Right forelimb (tissue), 1 donor: Measurements from ENCODE around the gene ATP11C.
A peak's percentile ranks its signal among the peaks of the same experiment; 100 is the strongest.
"Not testable (repeated sequence)": the region's sequence is repeated elsewhere in the genome, so short reads cannot be mapped to it uniquely, and the experiment has no call there.

Source experiments
- DNase-seq: peaks from one replicate; pipeline ENCODE4 v3.0.0-alpha.2; 2018

The ATP11C gene

DNA sequence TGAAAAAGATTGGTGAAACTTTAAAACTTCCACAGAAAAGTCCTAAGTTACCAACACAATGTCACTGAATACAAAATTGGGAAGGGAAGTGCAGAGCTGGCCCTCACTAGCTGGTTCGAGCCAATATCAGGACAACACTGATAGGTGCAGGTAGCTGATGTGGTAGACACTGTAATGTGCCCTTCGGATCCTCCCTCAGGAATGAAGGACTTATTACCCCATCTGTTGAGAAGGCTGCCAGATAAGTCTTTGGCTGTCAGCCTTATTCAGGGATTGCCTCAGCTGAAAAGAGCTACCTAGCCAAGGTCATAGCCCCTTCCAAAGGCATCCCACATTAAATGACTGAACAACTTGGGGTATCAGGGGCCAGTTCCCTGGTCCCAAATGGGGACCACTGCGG, 230.2 kb downstream of the ATP11C start:
- DNase-seq = no peak

DNA sequence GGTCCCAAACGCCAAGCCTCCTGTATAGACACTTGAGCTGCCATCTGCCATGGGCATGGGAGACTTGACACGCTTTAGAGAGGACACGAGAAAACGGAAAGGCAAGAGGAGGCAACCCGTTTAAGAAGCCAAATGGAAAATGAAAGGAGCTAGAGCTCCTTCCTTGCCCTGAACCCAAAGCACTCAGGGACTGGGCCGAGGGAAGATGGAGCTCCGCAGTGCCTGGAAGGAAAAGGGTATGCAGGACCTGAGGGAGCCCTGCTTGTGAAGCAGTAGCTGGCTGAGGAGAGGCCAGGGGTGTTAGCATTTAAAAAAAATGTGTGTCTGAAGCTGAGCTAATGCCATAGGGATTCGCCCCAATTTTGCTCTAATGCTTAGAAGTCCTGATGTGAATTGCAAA, 239.9 kb downstream of the ATP11C start:
- DNase-seq = no peak

DNA sequence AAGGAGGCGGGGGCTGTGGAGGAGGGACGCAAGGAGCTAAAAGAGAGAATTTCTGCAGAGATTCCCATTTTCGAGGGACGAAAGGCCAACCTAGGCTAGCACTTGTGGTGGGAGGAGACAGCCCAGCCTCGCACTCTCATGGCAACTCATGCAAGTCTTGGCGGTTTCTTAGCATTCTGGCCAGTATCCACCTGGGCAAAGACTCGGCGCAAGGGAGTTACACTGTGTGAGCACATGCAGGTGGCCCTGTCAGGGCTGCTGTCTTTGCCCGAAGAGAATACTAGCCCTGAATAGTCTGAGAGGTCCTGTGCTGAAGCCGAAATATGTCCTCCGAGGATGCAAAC, 240.4 kb downstream of the ATP11C start:
- DNase-seq = no peak

DNA sequence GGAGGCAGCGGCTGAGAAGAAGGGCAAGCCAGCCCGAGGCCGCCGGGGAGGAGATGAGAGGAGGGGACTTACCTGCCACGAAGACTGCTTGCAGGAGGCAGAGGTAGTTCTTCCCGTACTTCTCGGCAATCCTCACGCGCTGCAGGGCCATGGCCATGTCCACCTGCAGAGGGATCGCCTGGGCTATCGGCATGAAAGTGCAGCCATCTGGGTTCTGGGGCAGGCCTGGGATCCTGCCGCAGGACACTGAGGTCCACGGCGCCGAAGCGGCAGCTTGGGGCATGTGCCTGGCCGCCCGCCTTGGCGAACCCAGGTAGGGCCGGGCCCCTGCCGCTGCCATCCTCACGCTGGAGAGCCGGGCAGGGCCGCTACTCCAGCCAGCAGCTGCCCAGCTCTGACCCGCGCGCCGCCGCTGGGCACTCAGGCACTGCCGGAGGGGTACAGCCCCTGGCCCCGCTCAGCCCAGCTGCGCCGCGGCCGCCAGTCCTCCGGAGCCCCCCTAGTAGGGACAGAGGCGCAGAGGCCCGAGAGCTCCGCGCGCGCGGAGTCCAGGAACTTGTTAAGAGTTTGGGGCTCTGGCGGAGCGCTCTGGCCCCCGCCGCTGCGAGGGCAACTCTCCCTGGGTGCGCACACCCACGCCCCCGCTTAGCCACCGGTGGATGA, 240.9 kb downstream of the ATP11C start:
- DNase-seq = no peak

DNA sequence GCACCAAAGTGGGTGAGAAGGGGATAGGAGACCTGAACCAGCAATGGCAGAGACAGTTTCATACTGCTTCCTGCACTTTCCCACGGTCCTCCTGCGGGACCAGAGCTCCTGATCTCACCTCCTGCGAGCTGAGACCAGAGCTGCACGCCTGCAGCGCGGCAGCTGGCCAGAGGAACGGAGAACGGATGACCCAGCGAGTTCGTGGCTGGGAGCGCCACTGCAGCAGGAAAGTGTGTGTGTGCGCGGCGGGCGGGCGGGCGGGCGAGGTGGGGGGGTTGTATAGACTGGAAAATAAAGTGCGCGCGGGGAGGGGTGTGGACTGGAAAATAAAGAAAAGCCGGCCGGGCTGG, 241.4 kb downstream of the ATP11C start:
- peak; percentile 43 for DNase-seq

DNA sequence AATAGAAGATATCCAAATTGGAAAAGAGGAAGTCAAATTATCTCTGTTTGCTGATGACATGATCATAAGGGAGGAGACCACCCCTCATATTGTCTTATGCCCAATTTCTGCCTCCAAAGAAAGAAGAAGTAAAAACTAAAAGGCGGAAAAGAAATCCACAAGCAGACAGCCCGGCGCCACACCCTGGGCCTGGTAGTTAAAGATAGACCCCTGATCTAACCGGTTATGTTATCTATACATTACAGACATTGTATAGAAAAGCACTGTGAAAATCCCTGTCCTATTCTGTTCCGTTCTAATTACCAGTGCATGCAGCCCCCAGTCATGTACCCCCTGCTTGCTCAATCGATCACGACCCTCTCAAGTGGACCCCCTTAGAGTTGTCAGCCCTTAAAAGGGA, 247.7 kb downstream of the ATP11C start:
- not testable (repeated sequence) for DNase-seq

DNA sequence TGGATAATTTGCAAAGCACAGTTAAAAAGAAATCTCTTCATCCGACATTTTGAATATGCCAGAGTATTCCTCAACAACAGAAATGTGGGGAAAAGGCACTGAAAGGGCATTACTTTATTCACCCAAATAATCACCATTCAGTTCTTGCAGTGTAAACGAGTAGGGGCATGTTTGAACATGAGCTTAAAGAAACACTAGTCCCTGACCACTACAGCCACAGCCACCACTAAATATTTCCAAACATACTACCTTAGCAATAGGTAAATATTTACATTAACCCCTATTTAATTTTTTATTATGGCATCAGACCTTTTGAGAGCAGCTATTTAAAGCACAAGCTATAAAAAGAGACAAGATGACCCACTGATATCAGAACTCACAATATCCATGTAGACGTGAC, 252.5 kb downstream of the ATP11C start:
- DNase-seq = no peak
